Mucosa of descending colon (tissue), 3 donors: Measurements from ENCODE around the gene GNRHR. TPM values are rescaled to one million over a fixed set of nuclear protein-coding genes. Genes with fewer than 3 reads are reported as not detected.
"Not testable (repeated sequence)": the region's sequence is repeated elsewhere in the genome, so short reads cannot be mapped to it uniquely, and the experiment has no call there.

ENCODE experiments used
- ATAC-seq: fragments of 200-7000 bp; cut with Tn5 transposase; one replicate; pipeline ENCODE4 v1.9.1; 2020; ENCODE audit warnings: mild to moderate bottlenecking, moderate library complexity
- DNase-seq, 3 donors: peaks; one replicate each; pipeline ENCODE4 v3.0.0-alpha.2; 2020
- H3K36me3 ChIP-seq: fragments of 200-600 bp; one replicate; pipeline ENCODE4 v1.8.0; 2021; ENCODE audit warnings: low read depth, mild to moderate bottlenecking
- H3K4me1 ChIP-seq: fragments of 200-600 bp; one replicate; pipeline ENCODE4 v1.8.0; 2021; ENCODE audit warnings: low read depth, mild to moderate bottlenecking
- H3K4me3 ChIP-seq: fragments of 200-600 bp; one replicate; pipeline ENCODE4 v1.8.0; 2021; ENCODE audit warnings: mild to moderate bottlenecking
- H3K9me3 ChIP-seq: fragments of 200-600 bp; one replicate; pipeline ENCODE4 v1.8.0; 2021; ENCODE audit warnings: mild to moderate bottlenecking
- intact Hi-C, 2 donors: fragments of 100-400 bp; cut with DNase I in 1 of 2; cut with micrococcal nuclease in 1 of 2; formaldehyde crosslinking; loops; one replicate each; pipeline versions ENCODE4 v1.11.0 to v1.11.1; 2022; cut with DNase I, micrococcal nuclease
- total RNA-seq, 3 donors: library from RNA; stranded (reverse); fragmentation: NEBNext Ultra II Directional in 2 of 3; extraction: Animal tissue kit (Norgen Biotek cat#: 25700) in 2 of 3; gene quantifications; one replicate each; pipeline versions ENCODE4 v1.2.1 to v1.2.4, GENCODE V29; 2021 to 2023
- TF ChIP-seq, protein P1 (sequence below): fragments of 200-600 bp; IDR thresholded peaks from one replicate; pipeline ENCODE4 v1.8.0; 2022; ENCODE audit warnings: antibody characterized with exemption, mild to moderate bottlenecking
- donor health status: DM: no; HTN: no; CAD: no; lungs with moderate emphysema.
- donor health status: DM: no; HTN: no; CAD: no.
- donor health status: DM: no; HTN: yes; CAD: no.

Gene GNRHR
- total RNA-seq, 3 donors from 2014 or later, result not detected

DNA sequence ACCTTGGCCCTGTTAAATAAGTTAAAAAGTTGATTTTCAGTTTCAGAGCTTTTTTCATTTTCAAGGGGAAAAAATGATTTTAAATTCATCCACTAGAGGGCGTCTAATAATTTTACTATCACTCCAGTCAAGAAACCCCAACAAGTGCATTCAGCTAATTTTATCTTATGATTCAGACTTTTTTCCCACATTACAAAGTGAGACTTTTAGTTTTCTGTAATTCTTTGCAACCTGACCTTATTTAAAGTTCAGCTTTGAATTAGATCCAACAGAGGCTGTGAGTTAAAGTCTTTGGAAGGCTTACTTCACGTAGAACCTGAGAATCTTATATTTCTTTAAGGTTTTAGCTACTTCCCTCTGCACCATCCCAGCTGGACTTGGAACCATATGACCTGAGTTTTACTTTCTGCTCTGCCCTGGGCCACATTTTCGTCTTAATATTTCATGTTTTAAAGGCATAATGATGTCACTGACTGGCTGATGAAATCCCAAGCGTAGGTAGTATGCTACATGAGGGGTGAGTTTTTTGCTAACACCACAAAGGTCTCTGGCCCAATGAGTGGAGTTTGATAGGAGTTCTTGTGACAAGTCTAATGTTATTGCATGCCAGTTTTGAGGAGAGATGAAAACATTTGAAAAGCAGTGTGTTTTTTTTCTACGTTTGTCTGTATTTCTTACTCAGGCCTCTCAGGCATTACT is 7.2 kb downstream of the GNRHR start:
- DNase-seq (no peak), ATAC-seq (no peak)
- Histone ChIP-seq H3K36me3 (no peaks in the 10 kb centered on the region), H3K9me3 (no peaks in the 10 kb centered on the region), H3K4me3 (no peak overlapping the region), H3K4me1 (no peaks in the 10 kb centered on the region)
- intact Hi-C loops, result no loop called here
- TF ChIP-seq, protein P1, sequence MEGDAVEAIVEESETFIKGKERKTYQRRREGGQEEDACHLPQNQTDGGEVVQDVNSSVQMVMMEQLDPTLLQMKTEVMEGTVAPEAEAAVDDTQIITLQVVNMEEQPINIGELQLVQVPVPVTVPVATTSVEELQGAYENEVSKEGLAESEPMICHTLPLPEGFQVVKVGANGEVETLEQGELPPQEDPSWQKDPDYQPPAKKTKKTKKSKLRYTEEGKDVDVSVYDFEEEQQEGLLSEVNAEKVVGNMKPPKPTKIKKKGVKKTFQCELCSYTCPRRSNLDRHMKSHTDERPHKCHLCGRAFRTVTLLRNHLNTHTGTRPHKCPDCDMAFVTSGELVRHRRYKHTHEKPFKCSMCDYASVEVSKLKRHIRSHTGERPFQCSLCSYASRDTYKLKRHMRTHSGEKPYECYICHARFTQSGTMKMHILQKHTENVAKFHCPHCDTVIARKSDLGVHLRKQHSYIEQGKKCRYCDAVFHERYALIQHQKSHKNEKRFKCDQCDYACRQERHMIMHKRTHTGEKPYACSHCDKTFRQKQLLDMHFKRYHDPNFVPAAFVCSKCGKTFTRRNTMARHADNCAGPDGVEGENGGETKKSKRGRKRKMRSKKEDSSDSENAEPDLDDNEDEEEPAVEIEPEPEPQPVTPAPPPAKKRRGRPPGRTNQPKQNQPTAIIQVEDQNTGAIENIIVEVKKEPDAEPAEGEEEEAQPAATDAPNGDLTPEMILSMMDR, result peak; percentile 32

DNA sequence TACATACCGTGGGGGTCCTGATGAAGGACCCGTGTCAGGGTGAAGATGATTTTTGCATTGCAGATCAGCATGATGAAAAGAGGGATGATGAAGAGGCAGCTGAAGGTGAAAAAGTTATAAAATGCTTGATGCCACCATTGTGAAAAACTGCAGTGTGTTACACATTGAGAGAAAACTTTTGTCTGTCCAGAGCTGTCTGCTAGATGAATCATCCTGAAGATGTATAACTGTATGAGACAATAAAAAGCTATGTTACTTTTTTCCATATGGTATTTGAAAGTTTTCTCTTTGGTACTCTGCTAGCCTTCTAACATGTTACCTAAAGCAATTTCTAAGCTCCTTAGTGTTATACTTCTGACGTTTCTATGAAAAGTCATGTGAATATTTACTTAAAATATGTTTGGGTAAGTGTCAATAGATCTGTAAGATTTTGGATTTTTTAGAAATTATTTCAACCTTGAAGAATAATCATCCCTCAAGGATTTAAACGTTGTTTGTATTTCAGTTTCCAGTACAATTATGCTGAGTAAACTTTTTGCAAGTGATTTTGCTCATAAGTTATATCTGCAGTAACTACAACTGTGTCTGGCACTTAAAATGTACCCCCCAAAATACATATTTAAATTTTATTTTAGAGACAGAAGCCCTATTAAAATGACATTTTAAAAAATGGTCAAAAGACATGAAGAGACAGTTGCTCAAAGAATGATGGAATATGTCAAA is 9.5 kb downstream of the GNRHR start:
- TF ChIP-seq, protein P1, result no peak
- no peak for ATAC-seq
- no peaks in the 10 kb centered on the region for H3K36me3 ChIP-seq
- no peaks in the 10 kb centered on the region for H3K9me3 ChIP-seq
- intact Hi-C loops, result no loop called here
- H3K4me3 ChIP-seq, result no peak overlapping the region
- DNase-seq, result no peak
- no peaks in the 10 kb centered on the region for H3K4me1 ChIP-seq

DNA sequence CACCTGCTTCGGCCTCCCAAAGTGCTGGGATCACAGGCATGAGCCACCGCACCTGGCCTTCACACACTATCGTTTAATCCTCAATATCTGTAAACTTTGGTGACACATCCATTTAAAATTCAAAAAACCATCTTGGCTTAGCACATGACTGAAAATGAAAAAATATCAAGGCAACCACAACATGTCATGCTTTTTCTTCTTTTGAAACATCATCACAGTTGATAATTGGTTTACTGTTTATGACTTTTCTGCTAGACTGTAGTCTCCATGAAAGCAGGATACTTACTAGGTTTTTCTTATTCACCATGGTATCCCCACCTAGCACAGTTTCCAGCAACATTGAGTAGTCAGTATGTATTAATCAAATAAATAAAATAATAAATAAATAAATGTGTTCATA is 11.0 kb downstream of the GNRHR start:
- TF ChIP-seq, protein P1, result no peak
- DNase-seq, result no peak
- H3K36me3 ChIP-seq, result no peaks in the 10 kb centered on the region
- no peak overlapping the region for H3K4me3 ChIP-seq
- no peaks in the 10 kb centered on the region for H3K9me3 ChIP-seq
- no peak for ATAC-seq
- H3K4me1 ChIP-seq, result no peaks in the 10 kb centered on the region
- intact Hi-C loops, result no loop called here

DNA sequence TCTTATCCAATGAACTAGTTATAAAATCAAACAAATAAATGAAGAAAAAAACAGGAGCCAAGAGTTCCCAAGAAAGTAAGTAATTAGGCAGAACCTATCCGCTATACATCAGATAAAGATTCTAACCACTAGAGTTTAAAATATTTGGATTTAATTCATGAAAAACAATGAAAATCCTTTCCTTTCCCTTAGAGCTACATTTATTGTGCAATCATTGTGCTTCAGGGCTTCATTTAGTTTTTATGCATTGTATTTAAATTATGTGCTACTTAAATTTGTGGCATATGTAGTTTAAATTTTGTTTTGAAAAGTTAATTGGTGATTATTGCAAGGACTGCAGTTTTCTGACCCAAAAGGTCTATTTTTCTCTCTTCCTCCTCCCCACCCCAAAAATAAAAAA is 17.9 kb downstream of the GNRHR start:
- no peak overlapping the region for H3K4me3 ChIP-seq
- no peak for DNase-seq
- intact Hi-C loops, result no loop called here
- H3K4me1 ChIP-seq, result no peaks in the 10 kb centered on the region
- no peak for ATAC-seq
- no peaks in the 10 kb centered on the region for H3K36me3 ChIP-seq
- TF ChIP-seq, protein P1, result no peak
- H3K9me3 ChIP-seq, result no peaks in the 10 kb centered on the region

DNA sequence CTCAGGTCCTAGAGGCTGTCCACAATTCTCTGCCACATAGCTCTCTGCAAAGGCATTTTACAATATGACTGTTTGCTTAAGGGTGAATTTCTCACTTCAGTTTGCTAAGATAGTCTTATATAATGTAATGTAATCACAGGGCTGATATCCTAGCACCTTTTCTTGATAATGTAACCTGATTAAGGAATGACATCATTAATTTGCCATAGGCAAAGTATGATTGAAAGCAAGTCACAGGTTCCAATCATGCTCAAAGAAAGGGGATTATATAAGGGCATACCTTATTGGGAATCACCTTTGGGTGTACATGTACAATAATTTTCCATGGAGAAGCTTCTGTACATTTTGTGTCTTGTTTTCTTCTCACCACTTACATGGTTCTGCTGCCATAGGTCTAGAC is 18.9 kb downstream of the GNRHR start:
- intact Hi-C loops, result no loop called here
- DNase-seq (no peak), ATAC-seq (no peak)
- Histone ChIP-seq H3K9me3 (no peaks in the 10 kb centered on the region), H3K36me3 (no peaks in the 10 kb centered on the region), H3K4me3 (no peak overlapping the region), H3K4me1 (no peaks in the 10 kb centered on the region)
- TF ChIP-seq, protein P1, result no peak

DNA sequence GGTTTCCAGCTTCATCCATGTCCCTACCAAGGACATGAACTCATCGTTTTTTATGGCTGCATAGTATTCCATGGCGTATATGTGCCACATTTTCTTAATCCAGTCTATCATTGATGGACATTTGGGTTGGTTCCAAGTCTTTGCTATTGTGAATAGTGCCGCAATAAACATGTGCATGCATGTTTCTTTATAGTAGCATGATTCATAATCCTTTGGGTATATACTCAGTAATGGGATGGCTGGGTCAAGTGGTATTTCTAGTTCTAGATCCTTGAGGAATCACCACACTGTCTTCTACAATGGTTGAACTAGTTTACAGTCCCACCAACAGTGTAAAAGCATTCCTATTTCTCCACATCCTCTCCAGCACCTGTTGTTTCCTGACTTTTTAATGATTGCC is 23.7 kb downstream of the GNRHR start:
- ATAC-seq, H3K4me1 ChIP-seq, H3K9me3 ChIP-seq, intact Hi-C loops, H3K36me3 ChIP-seq, DNase-seq, H3K4me3 ChIP-seq: not testable (repeated sequence)
